MCF 10A (cell line): ENCODE data around the gene TRAPPC6A. TPM values are rescaled to one million over a fixed set of nuclear protein-coding genes. Genes with fewer than 3 reads are reported as not detected.

Experiments used
- BruUV-seq: library from RNA; stranded (reverse); fragments of 400-500 nt; replicated peaks from 2 replicates; lab custom pipeline; 2021; lab: Mats Ljungman, UMichigan
- CTCF ChIA-PET: fragments of 300-600 bp; sonication (Branson Sonifier 250); formaldehyde crosslinking; extraction: SDS; loops from one replicate; lab custom pipeline; 2021; ENCODE audit warnings: antibody characterized with exemption, inconsistent platforms; lab: Yijun Ruan, JAX
- POLR2A ChIA-PET: fragments of 300-600, 350-650 bp; sonication (Branson Sonifier 250); formaldehyde crosslinking; extraction: SDS; loops from one replicate; lab custom pipeline; 2020; ENCODE audit warnings: antibody characterized with exemption, inconsistent platforms; lab: Yijun Ruan, JAX
- DNase-seq: peaks from one replicate; pipeline ENCODE4 v3.0.0-alpha.2; 2018; ENCODE audit not compliant: unreplicated experiment
- H3K27ac Mint-ChIP-seq: one replicate; pipeline ENCODE4 v1.8.0; 2022; ENCODE audit warnings: mild to moderate bottlenecking, low read depth, mixed read lengths; ENCODE audit not compliant: unreplicated experiment
- H3K27me3 Mint-ChIP-seq: one replicate; pipeline ENCODE4 v1.8.0; 2022; ENCODE audit warnings: mixed read lengths; ENCODE audit not compliant: insufficient read depth, unreplicated experiment
- H3K36me3 Mint-ChIP-seq: one replicate; pipeline ENCODE4 v1.8.0; 2022; ENCODE audit warnings: mild to moderate bottlenecking, moderate library complexity, mixed read lengths; ENCODE audit not compliant: insufficient read depth, unreplicated experiment
- H3K4me1 Mint-ChIP-seq: one replicate; pipeline ENCODE4 v1.8.0; 2022; ENCODE audit warnings: mixed read lengths; ENCODE audit not compliant: insufficient read depth, unreplicated experiment
- H3K4me3 Mint-ChIP-seq: one replicate; pipeline ENCODE4 v1.8.0; 2022; ENCODE audit warnings: mild to moderate bottlenecking, moderate library complexity, mixed read lengths; ENCODE audit not compliant: unreplicated experiment
- H3K9me3 Mint-ChIP-seq: one replicate; pipeline ENCODE4 v1.8.0; 2022; ENCODE audit warnings: mixed read lengths; ENCODE audit not compliant: unreplicated experiment
- intact Hi-C: fragments of 100-400 bp; cut with micrococcal nuclease; formaldehyde crosslinking; loops from 2 replicates; pipeline ENCODE4 v1.14.1; 2022
- total RNA-seq: library from RNA; stranded (reverse); gene quantifications from 2 replicates; pipeline ENCODE4 v1.2.3, GENCODE V29; 2022
- TF ChIP-seq, protein P1 (sequence below): fragments of 200-600 bp; IDR thresholded peaks from one replicate; pipeline ENCODE4 v1.8.0; 2022; ENCODE audit warnings: antibody characterized with exemption, mild to moderate bottlenecking; ENCODE audit not compliant: unreplicated experiment

TRAPPC6A gene
- total RNA-seq, 1 experiment from 2014 or later: 14.4 TPM

DNA sequence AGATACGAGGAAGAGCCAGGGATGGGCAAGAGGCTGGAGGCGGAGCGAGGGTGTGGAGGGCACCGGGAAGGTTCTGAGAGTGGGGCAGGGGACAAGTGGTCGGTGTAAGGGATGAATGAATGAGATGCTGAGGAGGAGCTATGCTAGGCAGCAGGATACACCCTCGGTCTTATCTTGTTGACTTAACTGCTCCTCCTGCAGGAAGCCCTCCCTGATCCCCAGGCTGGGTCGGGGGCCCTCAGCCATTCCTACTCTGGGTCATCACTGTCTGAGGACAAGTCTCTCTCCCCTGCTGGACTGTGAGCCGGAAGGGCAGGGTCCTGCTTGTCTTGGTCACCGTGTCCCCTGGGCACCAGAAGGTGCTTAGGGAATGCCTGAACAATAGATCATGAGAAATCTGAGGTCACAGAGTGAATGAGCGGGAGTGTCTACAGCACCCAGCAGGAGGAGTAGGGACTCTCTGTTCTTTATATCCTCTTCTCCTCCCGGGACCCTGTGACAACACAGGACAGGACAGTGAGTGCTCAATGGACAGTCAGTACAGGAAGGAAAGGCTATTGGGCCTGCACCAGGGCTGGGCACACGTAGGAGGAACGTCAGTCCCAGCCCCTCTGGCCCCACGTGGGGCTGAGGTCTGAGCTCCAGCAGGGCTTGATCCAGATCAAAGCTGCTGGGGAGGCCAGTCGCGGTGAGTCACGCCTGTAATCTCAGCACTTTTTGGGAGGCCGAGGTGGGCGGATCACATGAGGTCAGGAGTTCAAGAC lies 23.8 kb downstream of the TRAPPC6A start:
- H3K27ac Mint-ChIP-seq: peak overlapping the region; percentile 22
- intact Hi-C loops: no loop called here
- BruUV-seq: no TSS peak
- H3K9me3 Mint-ChIP-seq: no peaks in the 10 kb centered on the region
- TF ChIP-seq, protein P1, sequence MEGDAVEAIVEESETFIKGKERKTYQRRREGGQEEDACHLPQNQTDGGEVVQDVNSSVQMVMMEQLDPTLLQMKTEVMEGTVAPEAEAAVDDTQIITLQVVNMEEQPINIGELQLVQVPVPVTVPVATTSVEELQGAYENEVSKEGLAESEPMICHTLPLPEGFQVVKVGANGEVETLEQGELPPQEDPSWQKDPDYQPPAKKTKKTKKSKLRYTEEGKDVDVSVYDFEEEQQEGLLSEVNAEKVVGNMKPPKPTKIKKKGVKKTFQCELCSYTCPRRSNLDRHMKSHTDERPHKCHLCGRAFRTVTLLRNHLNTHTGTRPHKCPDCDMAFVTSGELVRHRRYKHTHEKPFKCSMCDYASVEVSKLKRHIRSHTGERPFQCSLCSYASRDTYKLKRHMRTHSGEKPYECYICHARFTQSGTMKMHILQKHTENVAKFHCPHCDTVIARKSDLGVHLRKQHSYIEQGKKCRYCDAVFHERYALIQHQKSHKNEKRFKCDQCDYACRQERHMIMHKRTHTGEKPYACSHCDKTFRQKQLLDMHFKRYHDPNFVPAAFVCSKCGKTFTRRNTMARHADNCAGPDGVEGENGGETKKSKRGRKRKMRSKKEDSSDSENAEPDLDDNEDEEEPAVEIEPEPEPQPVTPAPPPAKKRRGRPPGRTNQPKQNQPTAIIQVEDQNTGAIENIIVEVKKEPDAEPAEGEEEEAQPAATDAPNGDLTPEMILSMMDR: no peak
- H3K4me1 Mint-ChIP-seq: peaks cover 16% of the 10 kb centered on the region
- DNase-seq: peak; percentile 96
- POLR2A ChIA-PET: interaction anchor here (0.7 to 2.2 kb wide), 2 partner anchors 22 to 24 kb away, joined by 3 to 11 read pairs; partner anchors contain the start of genes BLOC1S3 and TRAPPC6A
- H3K36me3 Mint-ChIP-seq: peaks cover 13% of the 10 kb centered on the region
- CTCF ChIA-PET: interaction anchor here (0.6 to 1.5 kb wide), 3 partner anchors 10 to 92 kb away, joined by 3 to 8 read pairs (median 3); no protein-coding TSS in a partner anchor
- peak overlapping the region; percentile 13 for H3K4me3 Mint-ChIP-seq
- H3K27me3 Mint-ChIP-seq: no peaks in the 10 kb centered on the region

DNA sequence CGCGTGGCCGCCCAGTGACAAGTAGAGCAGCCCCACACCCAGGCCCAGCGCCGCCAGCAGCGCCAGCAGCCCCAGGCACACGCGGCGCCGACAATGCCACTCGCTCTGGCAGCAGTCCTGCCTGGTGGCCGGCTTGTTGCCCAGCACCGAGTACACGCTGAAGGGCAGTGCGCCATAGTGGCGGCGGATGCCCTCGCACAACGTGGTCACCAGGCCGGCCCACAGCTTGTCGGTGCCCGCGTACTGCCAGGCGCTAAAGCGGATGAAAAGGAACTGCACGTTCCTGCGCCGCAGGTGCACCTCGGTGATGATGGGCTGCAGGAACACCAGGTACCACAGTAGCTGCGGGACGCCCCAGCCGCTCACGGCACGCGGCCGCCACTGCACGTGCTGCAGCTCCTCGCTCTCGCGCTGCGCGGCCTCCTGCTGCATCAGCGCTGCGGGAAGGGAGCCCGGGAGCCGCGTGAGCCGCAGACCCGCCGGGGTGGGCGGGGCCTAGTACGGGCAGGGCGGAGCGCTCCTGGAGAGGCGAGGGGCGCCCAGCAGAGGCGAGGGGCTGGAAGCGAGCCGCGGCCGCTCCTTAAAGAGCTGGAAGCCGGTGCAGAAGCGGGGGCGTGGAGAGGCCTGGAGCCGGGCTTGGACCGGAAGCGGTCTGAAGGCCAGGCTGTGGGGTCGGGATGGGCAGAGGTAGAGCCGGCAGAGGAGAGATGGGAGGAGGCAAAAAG lies 24.5 kb downstream of the TRAPPC6A start:
- TF ChIP-seq, protein P1: no peak
- ChIA-PET POLR2A (interaction anchor here (0.7 to 2.2 kb wide), 2 partner anchors 23 to 24 kb away, joined by 3 to 11 read pairs; partner anchors contain the start of genes BLOC1S3 and TRAPPC6A), CTCF (interaction anchor here (1.2 to 1.5 kb wide), 2 partner anchors 11 to 25 kb away, joined by 3 to 8 read pairs; partner anchors contain the start of genes BLOC1S3 and TRAPPC6A)
- no peak for DNase-seq
- Mint-ChIP-seq H3K27ac (no peak overlapping the region), H3K4me1 (peaks cover 16% of the 10 kb centered on the region), H3K9me3 (no peaks in the 10 kb centered on the region), H3K36me3 (peaks cover 13% of the 10 kb centered on the region), H3K27me3 (no peaks in the 10 kb centered on the region), H3K4me3 (no peak overlapping the region)
- no TSS peak for BruUV-seq
- intact Hi-C loops: no loop called here

DNA sequence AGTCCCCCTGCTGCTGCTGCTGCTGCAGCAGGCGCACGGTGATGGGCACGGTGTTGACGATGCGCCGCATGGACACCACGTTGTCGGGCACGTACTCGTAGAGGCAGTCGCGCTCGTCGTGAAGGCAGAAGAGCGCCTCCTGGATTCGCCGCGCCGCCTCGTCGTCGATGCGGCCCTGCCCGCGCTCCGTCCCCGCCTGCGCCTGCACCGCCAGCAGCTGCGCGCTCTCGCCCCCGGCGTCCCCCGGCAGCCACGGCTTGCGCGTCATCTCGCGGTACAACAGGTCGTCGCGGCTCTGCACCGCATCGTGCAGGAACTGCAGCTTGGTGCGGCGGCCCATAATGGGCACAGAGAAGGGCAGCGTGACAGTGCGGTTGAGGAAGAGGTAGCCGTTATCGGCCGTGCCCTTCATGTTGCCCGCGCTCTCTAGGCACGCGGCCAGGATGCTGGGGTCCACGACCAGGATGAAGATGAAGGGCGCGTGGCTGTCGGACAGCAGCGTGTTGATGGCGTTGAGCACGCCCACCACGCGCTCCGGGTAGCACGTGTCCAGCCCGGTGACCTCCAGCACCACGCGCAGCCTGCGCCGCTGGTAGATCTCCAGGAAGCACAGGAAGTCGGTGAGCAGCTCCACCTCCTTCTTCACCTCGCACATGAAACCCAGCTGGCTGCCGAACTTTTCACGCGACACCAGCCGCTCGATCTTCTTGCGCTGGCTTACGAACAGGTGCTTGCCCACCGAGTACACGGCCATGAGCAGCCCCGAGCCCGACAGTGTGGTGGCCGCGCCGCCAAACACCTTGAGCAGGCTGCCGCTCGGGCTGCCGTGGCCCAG lies 25.3 kb downstream of the TRAPPC6A start:
- DNase-seq: no peak
- Mint-ChIP-seq H3K4me3 (no peak overlapping the region), H3K4me1 (peaks cover 16% of the 10 kb centered on the region), H3K27me3 (no peaks in the 10 kb centered on the region), H3K9me3 (no peaks in the 10 kb centered on the region), H3K36me3 (peaks cover 13% of the 10 kb centered on the region), H3K27ac (no peak overlapping the region)
- BruUV-seq: no TSS peak
- ChIA-PET POLR2A (interaction anchor here (2.2 kb wide), 1 partner anchor 25 kb away, joined by 11 read pairs; the partner anchor contains the start of genes BLOC1S3 and TRAPPC6A), CTCF (interaction anchor here (0.6 to 1.2 kb wide), 2 partner anchors 21 to 26 kb away, joined by 3 to 4 read pairs; partner anchors contain the start of genes BLOC1S3 and TRAPPC6A)
- intact Hi-C loops: no loop called here
- TF ChIP-seq, protein P1: no peak
